ENCODE measurements around the gene TMEM120A. TPM values are rescaled to one million over a fixed set of nuclear protein-coding genes. Genes with fewer than 3 reads are reported as not detected.

TMEM120A gene
- total RNA-seq, 1 donor from 2014 or later = 9.4 TPM

DNA sequence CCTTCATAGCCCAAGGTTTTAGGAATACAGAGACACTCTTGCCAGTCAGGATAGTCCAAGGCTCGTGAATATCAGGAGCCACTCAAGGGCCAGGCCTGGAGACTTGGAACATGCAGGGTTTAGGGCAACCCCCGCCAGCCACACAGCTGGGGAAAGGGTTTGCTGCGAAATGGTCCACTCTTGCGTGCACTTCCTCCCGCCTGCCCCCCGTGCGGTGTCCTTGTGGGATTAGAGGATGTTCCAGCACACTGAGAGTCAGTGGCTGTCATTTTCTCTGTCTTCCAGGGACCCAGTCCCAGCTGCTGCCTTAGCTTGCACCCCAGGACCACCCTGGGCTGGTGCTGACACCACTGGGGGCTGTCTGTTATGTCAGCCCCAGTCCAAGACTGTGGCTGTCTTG, 41.0 kb downstream of the TMEM120A start:
- no peaks in the 10 kb centered on the region for H3K9me3 ChIP-seq (ENCODE audit: low read depth)
- Mint-ChIP-seq H3K27me3 (ENCODE audit: insufficient read depth, low read depth) (peaks cover under 1% of the 10 kb centered on the region), H3K9me3 (peaks cover 6% of the 10 kb centered on the region), H3K4me1 (peaks cover 24% of the 10 kb centered on the region), H3K36me3 (peaks cover 24% of the 10 kb centered on the region), H3K4me3 (no peak overlapping the region), H3K27ac (no peak overlapping the region)
- no peak overlapping the region for H3K9ac ChIP-seq
- peaks cover 19% of the 10 kb centered on the region for H3K79me2 ChIP-seq (ENCODE audit: low read depth)
- no peak overlapping the region for H3K27ac ChIP-seq
- H3K4me1 ChIP-seq = peaks cover 6% of the 10 kb centered on the region
- peaks cover 4% of the 10 kb centered on the region for H4K20me1 ChIP-seq (ENCODE audit: low read depth)
- H3K4me2 ChIP-seq = no peak overlapping the region
- H3K4me3 ChIP-seq = no peak overlapping the region
- no peak overlapping the region for H2AFZ ChIP-seq (replicated peaks)
- TF ChIP-seq, protein P1, sequence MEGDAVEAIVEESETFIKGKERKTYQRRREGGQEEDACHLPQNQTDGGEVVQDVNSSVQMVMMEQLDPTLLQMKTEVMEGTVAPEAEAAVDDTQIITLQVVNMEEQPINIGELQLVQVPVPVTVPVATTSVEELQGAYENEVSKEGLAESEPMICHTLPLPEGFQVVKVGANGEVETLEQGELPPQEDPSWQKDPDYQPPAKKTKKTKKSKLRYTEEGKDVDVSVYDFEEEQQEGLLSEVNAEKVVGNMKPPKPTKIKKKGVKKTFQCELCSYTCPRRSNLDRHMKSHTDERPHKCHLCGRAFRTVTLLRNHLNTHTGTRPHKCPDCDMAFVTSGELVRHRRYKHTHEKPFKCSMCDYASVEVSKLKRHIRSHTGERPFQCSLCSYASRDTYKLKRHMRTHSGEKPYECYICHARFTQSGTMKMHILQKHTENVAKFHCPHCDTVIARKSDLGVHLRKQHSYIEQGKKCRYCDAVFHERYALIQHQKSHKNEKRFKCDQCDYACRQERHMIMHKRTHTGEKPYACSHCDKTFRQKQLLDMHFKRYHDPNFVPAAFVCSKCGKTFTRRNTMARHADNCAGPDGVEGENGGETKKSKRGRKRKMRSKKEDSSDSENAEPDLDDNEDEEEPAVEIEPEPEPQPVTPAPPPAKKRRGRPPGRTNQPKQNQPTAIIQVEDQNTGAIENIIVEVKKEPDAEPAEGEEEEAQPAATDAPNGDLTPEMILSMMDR (IDR thresholded peaks at IDR 0.05) = no peak
- TF ChIP-seq EZH2 (IDR thresholded peaks at IDR 0.05) = no peak
- H3K27me3 ChIP-seq = no peaks in the 10 kb centered on the region
- no peak for DNase-seq (ENCODE audit: low spot score)
- H3F3A ChIP-seq (ENCODE audit: low read depth) = peaks cover 7% of the 10 kb centered on the region
- H3K36me3 ChIP-seq = no peaks in the 10 kb centered on the region

DNA sequence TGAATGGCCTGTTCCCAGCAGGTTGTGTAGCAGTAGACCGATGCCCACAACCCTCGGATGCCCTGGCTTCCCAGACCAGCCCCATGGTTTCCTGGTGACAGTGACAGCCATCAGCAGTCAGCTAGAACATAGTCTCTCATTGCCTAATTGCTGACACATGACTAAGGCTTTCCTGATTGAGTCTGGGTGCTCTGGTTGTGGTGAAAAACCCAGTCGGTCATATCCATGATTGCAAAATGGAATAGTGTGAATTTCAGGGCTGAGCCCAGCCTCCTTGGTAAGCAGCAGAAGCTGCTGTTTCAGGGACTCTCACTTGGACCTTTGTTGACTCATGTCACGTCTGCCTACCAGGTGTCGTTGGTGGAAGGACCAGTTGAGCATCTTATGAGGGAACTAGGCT, 42.9 kb downstream of the TMEM120A start:
- peaks cover 2% of the 10 kb centered on the region for H3K27me3 Mint-ChIP-seq (ENCODE audit: insufficient read depth, low read depth)
- no peaks in the 10 kb centered on the region for H3K9me3 ChIP-seq (ENCODE audit: low read depth)

DNA sequence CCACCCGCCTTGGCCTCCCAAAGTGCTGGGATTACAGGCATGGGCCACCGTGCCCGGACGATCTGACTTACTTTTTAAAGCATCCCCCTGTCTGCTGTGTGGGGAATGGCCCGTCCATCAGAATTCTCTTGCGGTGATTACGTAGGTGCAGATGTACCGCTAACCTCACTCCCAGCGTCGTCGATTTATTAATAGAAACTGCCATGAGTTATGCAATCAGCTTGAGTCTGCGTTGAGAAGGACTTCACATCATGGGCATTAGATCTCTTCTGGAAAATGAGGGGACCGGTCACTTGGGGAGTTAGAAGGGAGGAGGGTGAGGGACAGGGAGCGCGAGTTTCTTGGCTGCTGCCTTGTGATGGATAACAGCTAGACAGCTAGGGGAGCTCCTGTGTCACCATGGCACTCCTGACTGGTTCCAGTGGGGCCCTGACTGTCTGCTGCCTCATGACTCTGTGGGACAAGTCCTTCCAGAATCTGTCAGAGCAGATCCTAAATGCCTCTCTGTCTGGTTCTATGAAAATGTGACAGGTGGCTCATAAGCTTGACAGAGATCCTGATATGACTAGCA, 44.2 kb downstream of the TMEM120A start:
- no peak overlapping the region for H3K27ac ChIP-seq
- H3K27me3 ChIP-seq = no peaks in the 10 kb centered on the region
- H3K4me1 Mint-ChIP-seq = peaks cover 30% of the 10 kb centered on the region
- peaks cover 16% of the 10 kb centered on the region for H3K36me3 Mint-ChIP-seq
- H3K27ac Mint-ChIP-seq = peak overlapping the region; percentile 30
- H3K4me3 ChIP-seq = no peak overlapping the region
- no peak overlapping the region for H3K9ac ChIP-seq
- H3K27me3 Mint-ChIP-seq (ENCODE audit: insufficient read depth, low read depth) = peaks cover 2% of the 10 kb centered on the region
- no peaks in the 10 kb centered on the region for H3F3A ChIP-seq (ENCODE audit: low read depth)
- no peaks in the 10 kb centered on the region for H3K9me3 ChIP-seq (ENCODE audit: low read depth)
- H3K36me3 ChIP-seq = no peaks in the 10 kb centered on the region
- no peak overlapping the region for H2AFZ ChIP-seq (replicated peaks)
- DNase-seq (ENCODE audit: low spot score) = no peak
- no peak overlapping the region for H3K4me3 Mint-ChIP-seq
- peaks cover 6% of the 10 kb centered on the region for H3K9me3 Mint-ChIP-seq
- H3K4me2 ChIP-seq = no peak overlapping the region
- peaks cover 20% of the 10 kb centered on the region for H4K20me1 ChIP-seq (ENCODE audit: low read depth)
- H3K4me1 ChIP-seq = no peaks in the 10 kb centered on the region
- TF ChIP-seq EZH2phosphoT487 (IDR thresholded peaks at IDR 0.05) = no peak
- TF ChIP-seq EZH2 (IDR thresholded peaks at IDR 0.05) = no peak
- TF ChIP-seq, protein P1 (IDR thresholded peaks at IDR 0.05) = no peak
- peaks cover 25% of the 10 kb centered on the region for H3K79me2 ChIP-seq (ENCODE audit: low read depth)

More for the DNA sequence above, 42.9 kb downstream of the TMEM120A start:
- Histone ChIP-seq H3F3A (ENCODE audit: low read depth) (no peaks in the 10 kb centered on the region), H3K4me1 (no peaks in the 10 kb centered on the region), H3K36me3 (no peaks in the 10 kb centered on the region), H3K79me2 (ENCODE audit: low read depth) (peaks cover 21% of the 10 kb centered on the region), H3K27ac (no peak overlapping the region), H2AFZ (replicated peaks) (no peak overlapping the region), H3K9ac (no peak overlapping the region), H3K27me3 (no peaks in the 10 kb centered on the region), H3K4me2 (no peak overlapping the region), H4K20me1 (ENCODE audit: low read depth) (peaks cover 8% of the 10 kb centered on the region), H3K4me3 (no peak overlapping the region)
- TF ChIP-seq EZH2 (IDR thresholded peaks at IDR 0.05) = no peak
- TF ChIP-seq EZH2phosphoT487 (IDR thresholded peaks at IDR 0.05) = no peak
- TF ChIP-seq, protein P1 (IDR thresholded peaks at IDR 0.05) = no peak
- no peak overlapping the region for H3K4me3 Mint-ChIP-seq
- no peak for DNase-seq (ENCODE audit: low spot score)
- peaks cover 6% of the 10 kb centered on the region for H3K9me3 Mint-ChIP-seq
- H3K4me1 Mint-ChIP-seq = peaks cover 23% of the 10 kb centered on the region
- peaks cover 18% of the 10 kb centered on the region for H3K36me3 Mint-ChIP-seq
- no peak overlapping the region for H3K27ac Mint-ChIP-seq

Measured in neural progenitor cell (in vitro differentiated cells).